ENCODE results near the gene NUPR2. TPM values are rescaled to one million over a fixed set of nuclear protein-coding genes. Genes with fewer than 3 reads are reported as not detected.
"Not testable (repeated sequence)": the region's sequence is repeated elsewhere in the genome, so short reads cannot be mapped to it uniquely, and the experiment has no call there.

Gene NUPR2
- total and polyA plus RNA-seq, 2 experiments from 2014 or later, result not detected

DNA sequence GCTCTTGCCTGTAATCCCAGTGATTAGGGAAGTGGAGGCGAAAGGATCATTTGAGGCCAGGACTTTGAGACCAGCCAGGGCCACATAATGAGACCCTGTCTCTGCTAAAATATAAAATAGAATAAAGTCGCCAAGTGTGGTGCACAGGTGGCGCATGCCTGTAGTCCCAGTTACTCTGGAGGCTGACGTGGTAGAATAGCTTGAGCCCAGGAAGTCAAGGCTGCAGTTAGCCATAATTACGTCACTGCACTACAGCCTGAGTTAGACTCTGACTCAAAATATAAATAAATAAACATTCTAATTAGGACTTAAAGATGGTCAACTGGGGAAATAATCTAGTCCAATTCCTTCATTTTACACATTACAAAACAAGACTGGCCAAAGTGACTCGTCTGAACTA, 10.7 kb downstream of the NUPR2 start (continued):
- TF ChIP-seq, protein P1, sequence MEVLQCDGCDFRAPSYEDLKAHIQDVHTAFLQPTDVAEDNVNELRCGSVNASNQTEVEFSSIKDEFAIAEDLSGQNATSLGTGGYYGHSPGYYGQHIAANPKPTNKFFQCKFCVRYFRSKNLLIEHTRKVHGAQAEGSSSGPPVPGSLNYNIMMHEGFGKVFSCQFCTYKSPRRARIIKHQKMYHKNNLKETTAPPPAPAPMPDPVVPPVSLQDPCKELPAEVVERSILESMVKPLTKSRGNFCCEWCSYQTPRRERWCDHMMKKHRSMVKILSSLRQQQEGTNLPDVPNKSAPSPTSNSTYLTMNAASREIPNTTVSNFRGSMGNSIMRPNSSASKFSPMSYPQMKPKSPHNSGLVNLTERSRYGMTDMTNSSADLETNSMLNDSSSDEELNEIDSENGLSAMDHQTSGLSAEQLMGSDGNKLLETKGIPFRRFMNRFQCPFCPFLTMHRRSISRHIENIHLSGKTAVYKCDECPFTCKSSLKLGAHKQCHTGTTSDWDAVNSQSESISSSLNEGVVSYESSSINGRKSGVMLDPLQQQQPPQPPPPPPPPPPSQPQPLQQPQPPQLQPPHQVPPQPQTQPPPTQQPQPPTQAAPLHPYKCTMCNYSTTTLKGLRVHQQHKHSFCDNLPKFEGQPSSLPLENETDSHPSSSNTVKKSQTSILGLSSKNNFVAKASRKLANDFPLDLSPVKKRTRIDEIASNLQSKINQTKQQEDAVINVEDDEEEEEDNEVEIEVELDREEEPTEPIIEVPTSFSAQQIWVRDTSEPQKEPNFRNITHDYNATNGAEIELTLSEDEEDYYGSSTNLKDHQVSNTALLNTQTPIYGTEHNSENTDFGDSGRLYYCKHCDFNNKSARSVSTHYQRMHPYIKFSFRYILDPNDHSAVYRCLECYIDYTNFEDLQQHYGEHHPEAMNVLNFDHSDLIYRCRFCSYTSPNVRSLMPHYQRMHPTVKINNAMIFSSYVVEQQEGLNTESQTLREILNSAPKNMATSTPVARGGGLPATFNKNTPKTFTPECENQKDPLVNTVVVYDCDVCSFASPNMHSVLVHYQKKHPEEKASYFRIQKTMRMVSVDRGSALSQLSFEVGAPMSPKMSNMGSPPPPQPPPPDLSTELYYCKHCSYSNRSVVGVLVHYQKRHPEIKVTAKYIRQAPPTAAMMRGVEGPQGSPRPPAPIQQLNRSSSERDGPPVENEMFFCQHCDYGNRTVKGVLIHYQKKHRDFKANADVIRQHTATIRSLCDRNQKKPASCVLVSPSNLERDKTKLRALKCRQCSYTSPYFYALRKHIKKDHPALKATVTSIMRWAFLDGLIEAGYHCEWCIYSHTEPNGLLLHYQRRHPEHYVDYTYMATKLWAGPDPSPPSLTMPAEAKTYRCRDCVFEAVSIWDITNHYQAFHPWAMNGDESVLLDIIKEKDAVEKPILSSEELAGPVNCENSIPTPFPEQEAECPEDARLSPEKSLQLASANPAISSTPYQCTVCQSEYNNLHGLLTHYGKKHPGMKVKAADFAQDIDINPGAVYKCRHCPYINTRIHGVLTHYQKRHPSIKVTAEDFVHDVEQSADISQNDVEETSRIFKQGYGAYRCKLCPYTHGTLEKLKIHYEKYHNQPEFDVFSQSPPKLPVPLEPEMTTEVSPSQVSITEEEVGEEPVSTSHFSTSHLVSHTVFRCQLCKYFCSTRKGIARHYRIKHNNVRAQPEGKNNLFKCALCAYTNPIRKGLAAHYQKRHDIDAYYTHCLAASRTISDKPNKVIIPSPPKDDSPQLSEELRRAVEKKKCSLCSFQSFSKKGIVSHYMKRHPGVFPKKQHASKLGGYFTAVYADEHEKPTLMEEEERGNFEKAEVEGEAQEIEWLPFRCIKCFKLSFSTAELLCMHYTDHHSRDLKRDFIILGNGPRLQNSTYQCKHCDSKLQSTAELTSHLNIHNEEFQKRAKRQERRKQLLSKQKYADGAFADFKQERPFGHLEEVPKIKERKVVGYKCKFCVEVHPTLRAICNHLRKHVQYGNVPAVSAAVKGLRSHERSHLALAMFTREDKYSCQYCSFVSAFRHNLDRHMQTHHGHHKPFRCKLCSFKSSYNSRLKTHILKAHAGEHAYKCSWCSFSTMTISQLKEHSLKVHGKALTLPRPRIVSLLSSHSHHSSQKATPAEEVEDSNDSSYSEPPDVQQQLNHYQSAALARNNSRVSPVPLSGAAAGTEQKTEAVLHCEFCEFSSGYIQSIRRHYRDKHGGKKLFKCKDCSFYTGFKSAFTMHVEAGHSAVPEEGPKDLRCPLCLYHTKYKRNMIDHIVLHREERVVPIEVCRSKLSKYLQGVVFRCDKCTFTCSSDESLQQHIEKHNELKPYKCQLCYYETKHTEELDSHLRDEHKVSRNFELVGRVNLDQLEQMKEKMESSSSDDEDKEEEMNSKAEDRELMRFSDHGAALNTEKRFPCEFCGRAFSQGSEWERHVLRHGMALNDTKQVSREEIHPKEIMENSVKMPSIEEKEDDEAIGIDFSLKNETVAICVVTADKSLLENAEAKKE (CRISPR knock-in tag; IDR thresholded peaks at IDR 0.05), result no peak
- TF ChIP-seq POLR2AphosphoS5 (IDR thresholded peaks at IDR 0.05; ENCODE audit: low read depth) (no peak), STAT1 (IDR thresholded peaks at IDR 0.05; ENCODE audit: unreplicated experiment) (no peak), ETS1 (IDR thresholded peaks at IDR 0.05) (no peak), JUNB (IDR thresholded peaks at IDR 0.05; ENCODE audit: unreplicated experiment) (no peak), CREB1 (CRISPR knock-in tag; IDR thresholded peaks at IDR 0.05; ENCODE audit: low read depth) (no peak)

GRCh38 chr7:56104138-56104537, 12.1 kb downstream of the NUPR2 start:
- H3K36me3 ChIP-seq (ENCODE audit: insufficient read depth); H3K4me1 ChIP-seq (ENCODE audit: insufficient read depth); H3K4me1 Mint-ChIP-seq: not testable (repeated sequence)

More at GRCh38 chr7:56104138-56104537, 12.1 kb downstream of the NUPR2 start:
- H3K27me3 Mint-ChIP-seq (ENCODE audit: insufficient read depth, low read depth, poor library complexity); H2AFZ ChIP-seq; H3K79me2 ChIP-seq (replicated peaks; ENCODE audit: insufficient read depth); H3K27ac ChIP-seq (ENCODE audit: low read depth); H3K27me3 ChIP-seq (ENCODE audit: insufficient read depth); H4K20me1 ChIP-seq (replicated peaks; ENCODE audit: insufficient read depth); DNase-seq (ENCODE audit: low spot score); H3K4me3 Mint-ChIP-seq; H3K9me2 ChIP-seq (ENCODE audit: insufficient read depth); H3K4me3 ChIP-seq; H3K27ac Mint-ChIP-seq; H3F3A ChIP-seq (replicated peaks; ENCODE audit: low read depth); ATAC-seq; H3K4me2 ChIP-seq: not testable (repeated sequence)
- Mint-ChIP-seq H3K9me3 (peaks cover 94% of the 10 kb centered on the region), H3K36me3 (ENCODE audit: low read depth) (peaks cover 27% of the 10 kb centered on the region)

Measured in GM23338 (cell line).